Neural cell (in vitro differentiated cells): ENCODE results near the gene ATXN10.

Source experiments
- EP300 ChIP-seq: fragments of 450-650 bp; conservative IDR thresholded peaks from 2 replicates; pipeline ENCODE4 v1.6.1; 2014; ENCODE audit warnings: antibody characterized with exemption, mild to moderate bottlenecking, moderate library complexity; ENCODE audit not compliant: poor library complexity, severe bottlenecking
- EZH2 ChIP-seq: fragments of 200-600, 300-800 bp; shearing (Covaris generic), sonication (generic); IDR thresholded peaks from 2 replicates; pipeline ENCODE4 v1.6.1; 2014; ENCODE audit warnings: antibody characterized with exemption, low read length, borderline replicate concordance, mild to moderate bottlenecking; ENCODE audit not compliant: insufficient read depth, poor library complexity, severe bottlenecking
- MXI1 ChIP-seq: fragments of 450-650 bp; conservative IDR thresholded peaks from 2 replicates; pipeline ENCODE4 v1.6.1; 2014; ENCODE audit warnings: antibody characterized with exemption, mild to moderate bottlenecking; ENCODE audit not compliant: poor library complexity, severe bottlenecking
- POLR2AphosphoS5 ChIP-seq: IDR thresholded peaks from 2 replicates; pipeline ENCODE4 v1.6.1; 2012
- RAD21 ChIP-seq: fragments of 450-650 bp; conservative IDR thresholded peaks from 2 replicates; pipeline ENCODE4 v1.6.1; 2014; ENCODE audit warnings: antibody characterized with exemption, mild to moderate bottlenecking, moderate library complexity
- TF ChIP-seq, protein P1 (sequence below): fragments of 450-650 bp; IDR thresholded peaks from 2 replicates; pipeline ENCODE4 v1.5.1; 2014; ENCODE audit warnings: antibody characterized with exemption, mild to moderate bottlenecking, moderate library complexity; ENCODE audit not compliant: poor library complexity, severe bottlenecking
- TF ChIP-seq, protein P2 (sequence below): IDR thresholded peaks from 2 replicates; pipeline ENCODE4 v1.6.1; 2012; ENCODE audit warnings: borderline replicate concordance

DNA sequence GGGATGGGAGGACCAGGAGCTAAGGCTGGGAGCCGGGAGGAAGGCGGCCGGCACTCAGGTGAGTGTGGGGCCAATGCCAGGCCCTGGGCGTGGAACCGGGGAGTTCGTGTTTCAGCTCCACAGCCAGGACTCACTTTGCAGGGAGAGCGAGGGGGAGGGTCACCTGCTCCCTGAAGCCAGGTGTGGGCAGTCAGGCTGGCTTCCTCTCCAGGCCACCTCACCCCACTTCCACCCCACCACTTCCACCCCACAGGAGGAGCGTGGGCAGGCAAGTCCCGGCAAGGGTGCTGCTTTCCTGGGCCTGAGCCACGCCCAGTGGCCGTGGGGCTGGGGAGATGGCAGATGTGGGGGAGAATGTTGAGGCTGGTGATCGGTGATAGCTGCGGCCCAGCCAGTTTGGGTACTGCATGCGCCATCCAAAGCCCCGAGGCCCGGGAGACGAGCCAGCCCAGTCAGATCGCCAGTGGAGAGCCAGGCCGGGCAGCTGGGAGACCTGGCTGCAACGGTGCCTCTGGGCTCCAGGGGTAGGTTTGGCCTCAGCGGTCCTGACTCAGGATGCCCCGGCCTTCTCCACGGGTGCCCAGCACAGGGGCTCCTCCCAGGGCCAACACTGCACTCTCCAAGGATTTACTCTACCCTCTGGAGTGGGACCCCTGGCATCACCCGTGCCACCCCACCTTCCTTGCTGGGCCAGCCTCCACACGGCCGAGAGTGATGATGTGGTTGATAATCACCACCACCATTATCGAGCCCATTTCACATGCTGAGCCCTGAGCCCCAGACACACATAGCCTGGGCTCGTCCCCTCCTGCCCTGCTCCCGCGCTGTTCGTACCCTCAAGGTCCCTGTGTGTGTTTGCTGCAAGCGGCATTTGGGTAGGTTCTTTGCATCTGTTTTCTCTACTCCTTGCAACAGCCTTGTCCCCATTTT lies 211.5 kb downstream of the ATXN10 start:
- TF ChIP-seq, protein P1, sequence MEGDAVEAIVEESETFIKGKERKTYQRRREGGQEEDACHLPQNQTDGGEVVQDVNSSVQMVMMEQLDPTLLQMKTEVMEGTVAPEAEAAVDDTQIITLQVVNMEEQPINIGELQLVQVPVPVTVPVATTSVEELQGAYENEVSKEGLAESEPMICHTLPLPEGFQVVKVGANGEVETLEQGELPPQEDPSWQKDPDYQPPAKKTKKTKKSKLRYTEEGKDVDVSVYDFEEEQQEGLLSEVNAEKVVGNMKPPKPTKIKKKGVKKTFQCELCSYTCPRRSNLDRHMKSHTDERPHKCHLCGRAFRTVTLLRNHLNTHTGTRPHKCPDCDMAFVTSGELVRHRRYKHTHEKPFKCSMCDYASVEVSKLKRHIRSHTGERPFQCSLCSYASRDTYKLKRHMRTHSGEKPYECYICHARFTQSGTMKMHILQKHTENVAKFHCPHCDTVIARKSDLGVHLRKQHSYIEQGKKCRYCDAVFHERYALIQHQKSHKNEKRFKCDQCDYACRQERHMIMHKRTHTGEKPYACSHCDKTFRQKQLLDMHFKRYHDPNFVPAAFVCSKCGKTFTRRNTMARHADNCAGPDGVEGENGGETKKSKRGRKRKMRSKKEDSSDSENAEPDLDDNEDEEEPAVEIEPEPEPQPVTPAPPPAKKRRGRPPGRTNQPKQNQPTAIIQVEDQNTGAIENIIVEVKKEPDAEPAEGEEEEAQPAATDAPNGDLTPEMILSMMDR = no peak
- TF ChIP-seq MXI1 (no peak), EZH2 (no peak), POLR2AphosphoS5 (no peak), EP300 (no peak), RAD21 (no peak)
- TF ChIP-seq, protein P2, sequence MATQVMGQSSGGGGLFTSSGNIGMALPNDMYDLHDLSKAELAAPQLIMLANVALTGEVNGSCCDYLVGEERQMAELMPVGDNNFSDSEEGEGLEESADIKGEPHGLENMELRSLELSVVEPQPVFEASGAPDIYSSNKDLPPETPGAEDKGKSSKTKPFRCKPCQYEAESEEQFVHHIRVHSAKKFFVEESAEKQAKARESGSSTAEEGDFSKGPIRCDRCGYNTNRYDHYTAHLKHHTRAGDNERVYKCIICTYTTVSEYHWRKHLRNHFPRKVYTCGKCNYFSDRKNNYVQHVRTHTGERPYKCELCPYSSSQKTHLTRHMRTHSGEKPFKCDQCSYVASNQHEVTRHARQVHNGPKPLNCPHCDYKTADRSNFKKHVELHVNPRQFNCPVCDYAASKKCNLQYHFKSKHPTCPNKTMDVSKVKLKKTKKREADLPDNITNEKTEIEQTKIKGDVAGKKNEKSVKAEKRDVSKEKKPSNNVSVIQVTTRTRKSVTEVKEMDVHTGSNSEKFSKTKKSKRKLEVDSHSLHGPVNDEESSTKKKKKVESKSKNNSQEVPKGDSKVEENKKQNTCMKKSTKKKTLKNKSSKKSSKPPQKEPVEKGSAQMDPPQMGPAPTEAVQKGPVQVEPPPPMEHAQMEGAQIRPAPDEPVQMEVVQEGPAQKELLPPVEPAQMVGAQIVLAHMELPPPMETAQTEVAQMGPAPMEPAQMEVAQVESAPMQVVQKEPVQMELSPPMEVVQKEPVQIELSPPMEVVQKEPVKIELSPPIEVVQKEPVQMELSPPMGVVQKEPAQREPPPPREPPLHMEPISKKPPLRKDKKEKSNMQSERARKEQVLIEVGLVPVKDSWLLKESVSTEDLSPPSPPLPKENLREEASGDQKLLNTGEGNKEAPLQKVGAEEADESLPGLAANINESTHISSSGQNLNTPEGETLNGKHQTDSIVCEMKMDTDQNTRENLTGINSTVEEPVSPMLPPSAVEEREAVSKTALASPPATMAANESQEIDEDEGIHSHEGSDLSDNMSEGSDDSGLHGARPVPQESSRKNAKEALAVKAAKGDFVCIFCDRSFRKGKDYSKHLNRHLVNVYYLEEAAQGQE = no peak
